ENCODE measurements around the gene FAM107A. TPM values are rescaled to one million over a fixed set of nuclear protein-coding genes. Genes with fewer than 3 reads are reported as not detected.

Gene FAM107A
- total RNA-seq, 5 donors from 2014 or later (not counting 1 experiment from before 2014, with no cell fraction given): 0.09 TPM; not detected in 4

GRCh38 chr3:58622436-58622835 is 45.2 kb upstream of the FAM107A start:
- peaks cover 0 to 2% (median 0%) of the 10 kb centered on the region in 3 donors for H3K4me1 Mint-ChIP-seq
- ATAC-seq (replicated peaks in 1 of 4) (no peak), DNase-seq (no peak)
- H3K9me3 ChIP-seq: no peaks in the 10 kb centered on the region
- no peak overlapping the region for H3K4me3 ChIP-seq (ENCODE audit: control insufficient read depth in 1 of 2, extremely low read depth in 1 of 2, low read length in 1 of 2)
- peaks cover 0 to 15% of the 10 kb centered on the region in 2 experiments for H3K27me3 ChIP-seq (replicated peaks in 1 of 2; ENCODE audit: control insufficient read depth in 2 of 2, extremely low read depth in 1 of 2, insufficient read depth in 2 of 2, low read length in 1 of 2)
- H3K9me3 Mint-ChIP-seq: no peaks in the 10 kb centered on the region
- H3K27ac ChIP-seq (ENCODE audit: low read length): no peak overlapping the region
- H3K36me3 ChIP-seq (ENCODE audit: control insufficient read depth in 2 of 2, extremely low read depth in 1 of 2, insufficient read depth in 1 of 2, low read length in 1 of 2): no peaks in the 10 kb centered on the region
- H3K4me1 ChIP-seq (ENCODE audit: control insufficient read depth in 1 of 2, extremely low read depth in 1 of 2, insufficient read depth in 2 of 2, low read length in 2 of 2): no peaks in the 10 kb centered on the region
- H3K27ac Mint-ChIP-seq: no peak overlapping the region
- no peaks in the 10 kb centered on the region for H3K27me3 Mint-ChIP-seq
- no peaks in the 10 kb centered on the region for H3K36me3 Mint-ChIP-seq
- ChIA-PET CTCF (interaction anchor here (1.4 to 1.5 kb wide), 2 partner anchors 8 to 9 kb away, joined by 4 to 5 read pairs; no protein-coding TSS in a partner anchor), POLR2A (interaction anchor here in 1 of 2 donors (0.6 kb wide), 1 partner anchor 9 kb away, joined by 9 read pairs; no protein-coding TSS in a partner anchor)
- WGBS (ENCODE audit: insufficient coverage): 100% methylated on average over 2 of the region's 4 CpGs
- H3K4me3 Mint-ChIP-seq: no peak overlapping the region

GRCh38 chr3:58621086-58621830 is 44.1 kb upstream of the FAM107A start:
- Histone ChIP-seq H3K27me3 (replicated peaks in 1 of 2; ENCODE audit: control insufficient read depth in 2 of 2, extremely low read depth in 1 of 2, insufficient read depth in 2 of 2, low read length in 1 of 2) (peaks cover 0 to 9% of the 10 kb centered on the region in 2 experiments), H3K4me1 (ENCODE audit: control insufficient read depth in 1 of 2, extremely low read depth in 1 of 2, insufficient read depth in 2 of 2, low read length in 2 of 2) (no peaks in the 10 kb centered on the region), H3K36me3 (ENCODE audit: control insufficient read depth in 2 of 2, extremely low read depth in 1 of 2, insufficient read depth in 1 of 2, low read length in 1 of 2) (no peaks in the 10 kb centered on the region), H3K27ac (ENCODE audit: low read length) (no peak overlapping the region), H3K4me3 (ENCODE audit: control insufficient read depth in 1 of 2, extremely low read depth in 1 of 2, low read length in 1 of 2) (no peak overlapping the region), H3K9me3 (no peaks in the 10 kb centered on the region)
- DNase-seq (no peak), ATAC-seq (replicated peaks in 1 of 4) (no peak)
- WGBS (ENCODE audit: insufficient coverage): 82% methylated on average over 6 of the region's 6 CpGs
- Mint-ChIP-seq H3K36me3 (no peaks in the 10 kb centered on the region), H3K9me3 (no peaks in the 10 kb centered on the region), H3K27me3 (no peaks in the 10 kb centered on the region), H3K4me3 (no peak overlapping the region), H3K27ac (no peak overlapping the region), H3K4me1 (peaks cover 0 to 2% (median 0%) of the 10 kb centered on the region in 3 donors)
- ChIA-PET CTCF (interaction anchor here (1.4 to 1.5 kb wide), 2 partner anchors 9 to 10 kb away, joined by 4 to 5 read pairs; no protein-coding TSS in a partner anchor), POLR2A (interaction anchor here in 1 of 2 donors (0.5 kb wide), 1 partner anchor 515 kb away, joined by 3 read pairs; no protein-coding TSS in a partner anchor)

- Histone ChIP-seq H3K4me1 (ENCODE audit: control insufficient read depth in 1 of 2, extremely low read depth in 1 of 2, insufficient read depth in 2 of 2, low read length in 2 of 2) (no peaks in the 10 kb centered on the region), H3K36me3 (ENCODE audit: control insufficient read depth in 2 of 2, extremely low read depth in 1 of 2, insufficient read depth in 1 of 2, low read length in 1 of 2) (no peaks in the 10 kb centered on the region), H3K4me3 (ENCODE audit: control insufficient read depth in 1 of 2, extremely low read depth in 1 of 2, low read length in 1 of 2) (no peak overlapping the region), H3K27ac (ENCODE audit: low read length) (no peak overlapping the region), H3K9me3 (no peaks in the 10 kb centered on the region), H3K27me3 (replicated peaks in 1 of 2; ENCODE audit: control insufficient read depth in 2 of 2, extremely low read depth in 1 of 2, insufficient read depth in 2 of 2, low read length in 1 of 2) (peaks cover 0 to 9% of the 10 kb centered on the region in 2 experiments)
- Mint-ChIP-seq H3K4me1 (peaks cover 0 to 2% (median 0%) of the 10 kb centered on the region in 3 donors), H3K9me3 (no peaks in the 10 kb centered on the region), H3K27ac (no peak overlapping the region), H3K36me3 (no peaks in the 10 kb centered on the region), H3K4me3 (no peak overlapping the region), H3K27me3 (no peaks in the 10 kb centered on the region)
- ChIA-PET POLR2A (no interaction called here), CTCF (no interaction called here)
- DNase-seq (no peak), ATAC-seq (replicated peaks in 1 of 4) (no peak)
- 77% methylated on average over 5 of the region's 8 CpGs for whole genome bisulfite sequencing (ENCODE audit: insufficient coverage)
These were observed 43.2 kb upstream of the FAM107A start for GRCh38 chr3:58620421-58620820.

GRCh38 chr3:58617338-58617761 is 40.2 kb upstream of the FAM107A start:
- Histone ChIP-seq H3K27me3 (replicated peaks in 1 of 2; ENCODE audit: control insufficient read depth in 2 of 2, extremely low read depth in 1 of 2, insufficient read depth in 2 of 2, low read length in 1 of 2) (peaks cover 0 to 6% of the 10 kb centered on the region in 2 experiments), H3K4me1 (ENCODE audit: control insufficient read depth in 1 of 2, extremely low read depth in 1 of 2, insufficient read depth in 2 of 2, low read length in 2 of 2) (no peaks in the 10 kb centered on the region), H3K4me3 (ENCODE audit: control insufficient read depth in 1 of 2, extremely low read depth in 1 of 2, low read length in 1 of 2) (no peak overlapping the region), H3K9me3 (no peaks in the 10 kb centered on the region), H3K27ac (ENCODE audit: low read length) (no peak overlapping the region), H3K36me3 (ENCODE audit: control insufficient read depth in 2 of 2, extremely low read depth in 1 of 2, insufficient read depth in 1 of 2, low read length in 1 of 2) (no peaks in the 10 kb centered on the region)
- WGBS (ENCODE audit: insufficient coverage): 100% methylated on average over 1 of the region's 8 CpGs
- ChIA-PET POLR2A (no interaction called here), CTCF (no interaction called here)
- no peaks in the 10 kb centered on the region for H3K9me3 Mint-ChIP-seq
- H3K36me3 Mint-ChIP-seq: no peaks in the 10 kb centered on the region
- H3K27me3 Mint-ChIP-seq: no peaks in the 10 kb centered on the region
- no peak overlapping the region for H3K4me3 Mint-ChIP-seq
- no peak for ATAC-seq (replicated peaks in 1 of 4)
- DNase-seq: no peak
- no peaks in the 10 kb centered on the region for H3K4me1 Mint-ChIP-seq
- H3K27ac Mint-ChIP-seq: no peak overlapping the region

GRCh38 chr3:58613236-58614132 is 36.3 kb upstream of the FAM107A start:
- no peaks in the 10 kb centered on the region for H3K36me3 ChIP-seq (ENCODE audit: control insufficient read depth in 2 of 2, extremely low read depth in 1 of 2, insufficient read depth in 1 of 2, low read length in 1 of 2)
- peaks cover 0 to 15% of the 10 kb centered on the region in 2 experiments for H3K27me3 ChIP-seq (replicated peaks in 1 of 2; ENCODE audit: control insufficient read depth in 2 of 2, extremely low read depth in 1 of 2, insufficient read depth in 2 of 2, low read length in 1 of 2)
- H3K4me3 ChIP-seq (ENCODE audit: control insufficient read depth in 1 of 2, extremely low read depth in 1 of 2, low read length in 1 of 2): no peak overlapping the region
- POLR2A ChIA-PET: no interaction called here
- H3K27ac ChIP-seq (ENCODE audit: low read length): no peak overlapping the region
- ATAC-seq (replicated peaks in 1 of 4) (no peak), DNase-seq (no peak)
- H3K4me1 Mint-ChIP-seq: no peaks in the 10 kb centered on the region
- CTCF ChIA-PET: interaction anchor here in 1 of 2 donors (0.6 kb wide), 1 partner anchor 54 kb away, joined by 3 read pairs; no protein-coding TSS in a partner anchor
- no peaks in the 10 kb centered on the region for H3K9me3 Mint-ChIP-seq
- WGBS (ENCODE audit: insufficient coverage): 71% methylated on average over 7 of the region's 7 CpGs
- H3K36me3 Mint-ChIP-seq: no peaks in the 10 kb centered on the region
- H3K4me1 ChIP-seq (ENCODE audit: control insufficient read depth in 1 of 2, extremely low read depth in 1 of 2, insufficient read depth in 2 of 2, low read length in 2 of 2): no peaks in the 10 kb centered on the region
- H3K9me3 ChIP-seq: no peaks in the 10 kb centered on the region
- H3K4me3 Mint-ChIP-seq: no peak overlapping the region
- peaks cover 0 to 6% of the 10 kb centered on the region in 2 donors for H3K27me3 Mint-ChIP-seq
- no peak overlapping the region for H3K27ac Mint-ChIP-seq

GRCh38 chr3:58612830-58613229 is 35.6 kb upstream of the FAM107A start:
- POLR2A ChIA-PET: no interaction called here
- Mint-ChIP-seq H3K9me3 (no peaks in the 10 kb centered on the region), H3K4me3 (no peak overlapping the region), H3K27me3 (peaks cover 0 to 6% of the 10 kb centered on the region in 2 donors), H3K27ac (no peak overlapping the region), H3K36me3 (no peaks in the 10 kb centered on the region), H3K4me1 (no peaks in the 10 kb centered on the region)
- no peak overlapping the region for H3K4me3 ChIP-seq (ENCODE audit: control insufficient read depth in 1 of 2, extremely low read depth in 1 of 2, low read length in 1 of 2)
- DNase-seq (no peak), ATAC-seq (replicated peaks in 1 of 4) (no peak)
- no peaks in the 10 kb centered on the region for H3K4me1 ChIP-seq (ENCODE audit: control insufficient read depth in 1 of 2, extremely low read depth in 1 of 2, insufficient read depth in 2 of 2, low read length in 2 of 2)
- H3K27me3 ChIP-seq (replicated peaks in 1 of 2; ENCODE audit: control insufficient read depth in 2 of 2, extremely low read depth in 1 of 2, insufficient read depth in 2 of 2, low read length in 1 of 2): peaks cover 0 to 17% of the 10 kb centered on the region in 2 experiments
- CTCF ChIA-PET: interaction anchor here (0.6 to 2.1 kb wide), 3 partner anchors 17 to 218 kb away, joined by 3 to 5 read pairs (median 4); no protein-coding TSS in a partner anchor
- H3K36me3 ChIP-seq (ENCODE audit: control insufficient read depth in 2 of 2, extremely low read depth in 1 of 2, insufficient read depth in 1 of 2, low read length in 1 of 2): no peaks in the 10 kb centered on the region
- no peak overlapping the region for H3K27ac ChIP-seq (ENCODE audit: low read length)
- no peaks in the 10 kb centered on the region for H3K9me3 ChIP-seq
- 93% methylated on average over 8 of the region's 9 CpGs for WGBS (ENCODE audit: insufficient coverage)

All from T-cell (primary cell).